ENCODE measurements around the gene ACTR2. TPM values are rescaled to one million over a fixed set of nuclear protein-coding genes. Genes with fewer than 3 reads are reported as not detected.

Gene ACTR2
- total and polyA plus RNA-seq, 2 of the 13 experiments (the other 11 are each of a cell fraction or from before 2014, with no cell fraction given) = 51.2 to 100 TPM

- in situ Hi-C loops (cut with HindIII; ENCODE audit: extremely low pct_ligation_motif_present, low pct_unique_long_range_greater_than_20kb) = no loop called here
- Histone ChIP-seq H3K4me2 (ENCODE audit: low read depth, low read length) (no peak overlapping the region), H3K27ac (ENCODE audit: extremely low read length, insufficient read depth, low read length) (no peak overlapping the region), H4K20me1 (ENCODE audit: insufficient read depth, low read length) (no peaks in the 10 kb centered on the region), H3K4me3 (replicated peaks in 1 of 3; ENCODE audit: insufficient read depth in 1 of 3, low read depth in 2 of 3, low read length in 3 of 3) (no peak overlapping the region), H3K27me3 (ENCODE audit: control insufficient read depth in 1 of 2, insufficient read depth in 2 of 2, low read length in 2 of 2) (no peaks in the 10 kb centered on the region), H3K4me1 (ENCODE audit: insufficient read depth, low read length) (peaks cover 17% of the 10 kb centered on the region), H3K9me3 (ENCODE audit: low read length) (no peaks in the 10 kb centered on the region), H2AFZ (ENCODE audit: low read length) (no peak overlapping the region), H3K9ac (ENCODE audit: insufficient read depth, low read depth, low read length) (no peak overlapping the region), H3K36me3 (replicated peaks in 1 of 2; ENCODE audit: control insufficient read depth in 1 of 2, insufficient read depth in 2 of 2, low read length in 2 of 2) (peaks cover 0 to 1% of the 10 kb centered on the region in 2 experiments; a peak in 2 of 5 replicates), H3K79me2 (ENCODE audit: insufficient read depth, low read length) (no peaks in the 10 kb centered on the region)
- FAIRE-seq (no peak), DNase-seq (ENCODE audit: low spot score) (no peak), ATAC-seq (no peak)
- POLR2A ChIA-PET = interaction anchor here (1.1 kb wide), 2 partner anchors 120 to 160 kb away, joined by 4 to 5 read pairs; no protein-coding TSS in a partner anchor
- CTCF ChIA-PET (ENCODE audit: low intra/inter-chr PET ratio, low total read pairs) = no interaction called here
- intact Hi-C loops (cut with micrococcal nuclease; ENCODE audit: unreplicated experiment) = no loop called here
- TF ChIP-seq DMAP1 (CRISPR knock-in tag; IDR thresholded peaks at IDR 0.05) = no peak
- TF ChIP-seq ZNF530 (CRISPR knock-in tag; IDR thresholded peaks at IDR 0.05; ENCODE audit: low read depth) = no peak
- no peak for TF ChIP-seq MYC (CRISPR knock-in tag; IDR thresholded peaks at IDR 0.05; ENCODE audit: borderline replicate concordance)
- TF ChIP-seq MZF1 (CRISPR knock-in tag; IDR thresholded peaks at IDR 0.05; ENCODE audit: borderline replicate concordance) = no peak
- TF ChIP-seq SP5 (CRISPR knock-in tag; IDR thresholded peaks at IDR 0.05; ENCODE audit: borderline replicate concordance, low read depth) = no peak
- no peak for TF ChIP-seq KDM5B (CRISPR knock-in tag; IDR thresholded peaks at IDR 0.05; ENCODE audit: borderline replicate concordance)
- TF ChIP-seq ELF1 (CRISPR knock-in tag; IDR thresholded peaks at IDR 0.05) = no peak
- no peak for TF ChIP-seq IRF2 (CRISPR knock-in tag; IDR thresholded peaks at IDR 0.05)
- no peak for TF ChIP-seq ZNF777 (CRISPR knock-in tag; IDR thresholded peaks at IDR 0.05)
- no peak for TF ChIP-seq MTF1 (CRISPR knock-in tag; IDR thresholded peaks at IDR 0.05)
- TF ChIP-seq SMAD3 (CRISPR knock-in tag; IDR thresholded peaks at IDR 0.05) = no peak
- TF ChIP-seq MYPOP (CRISPR knock-in tag; IDR thresholded peaks at IDR 0.05) = no peak
- TF ChIP-seq PTBP1 (IDR thresholded peaks at IDR 0.05; ENCODE audit: low read depth, low read length, poor library complexity, severe bottlenecking) = no peak
- TF ChIP-seq ZFP90 (CRISPR knock-in tag; IDR thresholded peaks at IDR 0.05; ENCODE audit: borderline replicate concordance) = no peak
- no peak for TF ChIP-seq BHLHE40 (IDR thresholded peaks at IDR 0.05; ENCODE audit: low read length)
- TF ChIP-seq CHD4 (IDR thresholded peaks at IDR 0.05; ENCODE audit: borderline replicate concordance, low read length) = no peak
- TF ChIP-seq CREM (IDR thresholded peaks at IDR 0.05) = no peak
- no peak for TF ChIP-seq CREM (CRISPR knock-in tag; IDR thresholded peaks at IDR 0.05)
- TF ChIP-seq ZNF557 (CRISPR knock-in tag; IDR thresholded peaks at IDR 0.05) = no peak
- TF ChIP-seq, protein P1, sequence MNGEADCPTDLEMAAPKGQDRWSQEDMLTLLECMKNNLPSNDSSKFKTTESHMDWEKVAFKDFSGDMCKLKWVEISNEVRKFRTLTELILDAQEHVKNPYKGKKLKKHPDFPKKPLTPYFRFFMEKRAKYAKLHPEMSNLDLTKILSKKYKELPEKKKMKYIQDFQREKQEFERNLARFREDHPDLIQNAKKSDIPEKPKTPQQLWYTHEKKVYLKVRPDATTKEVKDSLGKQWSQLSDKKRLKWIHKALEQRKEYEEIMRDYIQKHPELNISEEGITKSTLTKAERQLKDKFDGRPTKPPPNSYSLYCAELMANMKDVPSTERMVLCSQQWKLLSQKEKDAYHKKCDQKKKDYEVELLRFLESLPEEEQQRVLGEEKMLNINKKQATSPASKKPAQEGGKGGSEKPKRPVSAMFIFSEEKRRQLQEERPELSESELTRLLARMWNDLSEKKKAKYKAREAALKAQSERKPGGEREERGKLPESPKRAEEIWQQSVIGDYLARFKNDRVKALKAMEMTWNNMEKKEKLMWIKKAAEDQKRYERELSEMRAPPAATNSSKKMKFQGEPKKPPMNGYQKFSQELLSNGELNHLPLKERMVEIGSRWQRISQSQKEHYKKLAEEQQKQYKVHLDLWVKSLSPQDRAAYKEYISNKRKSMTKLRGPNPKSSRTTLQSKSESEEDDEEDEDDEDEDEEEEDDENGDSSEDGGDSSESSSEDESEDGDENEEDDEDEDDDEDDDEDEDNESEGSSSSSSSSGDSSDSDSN (CRISPR knock-in tag; IDR thresholded peaks at IDR 0.05) = no peak
- WGBS (ENCODE audit: low lambda C conversion rate) = 91% methylated on average over 5 of the region's 5 CpGs
- no TSS peak for BruUV-seq (replicated peaks)
Measured at GRCh38 chr2:65276609-65277008, 49.0 kb downstream of the ACTR2 start.

Measured in HepG2 (cell line).